Activated CD4-positive, alpha-beta T cell treated with anti-CD3 and anti-CD28 coated beads for 24 hours (primary cell): ENCODE measurements around the gene ATG7.
"Not testable (repeated sequence)": the region's sequence is repeated elsewhere in the genome, so short reads cannot be mapped to it uniquely, and the experiment has no call there.

ENCODE experiments used
- DNase-seq, 2 donors: peaks; one replicate each; pipeline ENCODE4 v3.0.0-alpha.2; 2020; ENCODE audit warnings: low read depth in 2 of 2

ATG7 gene

DNA sequence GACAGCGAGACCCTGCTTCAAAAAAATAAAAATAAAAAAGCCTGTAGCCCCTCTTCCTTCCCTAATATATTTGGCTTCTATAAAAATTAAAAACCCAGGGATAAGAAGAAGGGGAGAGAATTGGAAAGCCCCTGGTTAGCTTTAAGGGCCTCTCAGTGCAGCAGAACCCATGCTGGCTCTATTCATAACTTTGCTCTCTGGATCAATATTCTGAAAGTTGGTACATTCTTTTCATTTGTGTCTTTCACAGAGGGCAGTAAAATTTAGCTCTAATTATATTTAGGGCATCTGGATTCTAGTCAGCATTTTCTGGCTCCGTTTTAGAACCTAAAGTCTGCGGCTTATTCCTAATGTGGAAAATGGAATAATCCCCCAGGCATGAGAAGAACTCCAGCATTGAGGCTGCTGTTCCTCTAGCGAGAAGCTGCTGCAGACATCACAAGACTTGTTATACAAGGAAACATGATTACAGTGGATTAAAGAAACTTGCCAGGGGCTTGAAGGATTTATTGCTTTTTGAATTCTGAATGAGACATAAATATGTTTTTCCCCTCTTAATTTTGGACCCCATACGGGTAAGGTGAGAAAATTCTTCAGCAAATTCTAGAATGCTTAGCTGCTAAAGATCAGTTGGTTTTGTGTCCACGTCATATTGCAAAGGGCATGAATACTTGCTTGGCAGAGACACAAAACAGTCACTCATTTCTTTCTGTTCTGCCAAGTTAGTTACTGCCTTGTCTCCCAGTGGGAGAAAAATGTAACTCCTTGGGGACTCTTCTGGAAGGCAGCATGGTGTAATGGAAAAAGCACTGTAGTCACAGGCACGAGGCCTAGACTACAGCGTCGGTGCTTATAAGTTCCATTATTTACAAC lies 193.8 kb downstream of the ATG7 start:
- DNase-seq = no peak

DNA sequence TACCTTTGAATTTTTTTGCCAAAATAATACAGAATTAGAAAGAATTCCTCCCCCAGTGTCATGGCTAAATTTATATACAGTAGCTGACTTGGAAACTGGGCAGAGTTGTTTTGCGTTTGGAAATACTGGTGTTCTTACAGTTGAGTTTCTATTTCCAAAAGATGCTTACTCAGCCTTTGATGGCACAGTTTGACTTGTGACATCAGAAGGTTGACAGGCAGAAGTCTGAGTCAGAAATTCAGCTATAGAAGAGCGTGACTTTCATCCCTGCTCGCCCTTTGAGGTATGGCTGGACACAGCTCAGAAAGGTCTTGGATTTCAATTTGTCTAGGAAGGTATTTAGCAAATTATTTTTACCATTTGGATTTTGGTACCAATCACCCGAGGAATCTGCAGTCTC lies 195.7 kb downstream of the ATG7 start:
- DNase-seq = no peak

DNA sequence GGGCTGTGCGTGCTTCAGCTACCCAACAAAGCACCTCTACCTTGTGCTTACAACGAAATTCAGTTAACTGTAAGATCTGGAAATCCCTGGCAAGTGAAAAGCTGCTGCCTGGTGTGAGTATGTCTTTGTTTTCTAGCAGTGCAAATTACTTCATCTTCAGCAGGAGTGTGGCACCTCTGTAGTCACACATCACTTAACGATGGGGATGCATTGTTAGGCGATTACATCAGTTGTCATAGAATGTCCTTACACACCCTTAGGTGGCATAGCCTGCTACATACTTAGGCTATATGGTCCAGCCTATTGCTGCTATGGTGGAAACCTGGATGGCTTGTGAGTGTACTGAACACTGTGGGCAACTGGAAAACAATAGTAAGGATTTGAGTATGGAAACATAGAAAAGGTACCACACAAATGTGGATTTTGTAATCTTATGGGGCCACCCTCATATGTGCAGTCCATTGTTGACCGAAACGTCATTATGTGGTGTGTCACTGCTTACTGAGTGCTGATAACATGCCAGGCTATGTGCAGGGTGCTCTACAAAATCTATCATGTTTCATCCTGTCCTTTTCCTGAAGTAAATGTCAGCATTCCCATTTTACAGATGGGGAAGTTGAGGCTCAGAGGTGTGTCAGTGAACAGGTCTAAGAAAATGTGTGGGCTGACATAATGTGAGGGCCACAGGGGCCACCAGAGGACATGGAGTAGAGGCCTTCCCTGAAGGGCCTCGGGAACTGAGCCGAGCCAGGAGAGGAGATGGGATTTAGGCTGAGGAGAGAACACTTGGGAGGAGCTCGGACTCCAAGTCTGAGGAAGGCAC lies 198.0 kb downstream of the ATG7 start:
- no peak for DNase-seq

DNA sequence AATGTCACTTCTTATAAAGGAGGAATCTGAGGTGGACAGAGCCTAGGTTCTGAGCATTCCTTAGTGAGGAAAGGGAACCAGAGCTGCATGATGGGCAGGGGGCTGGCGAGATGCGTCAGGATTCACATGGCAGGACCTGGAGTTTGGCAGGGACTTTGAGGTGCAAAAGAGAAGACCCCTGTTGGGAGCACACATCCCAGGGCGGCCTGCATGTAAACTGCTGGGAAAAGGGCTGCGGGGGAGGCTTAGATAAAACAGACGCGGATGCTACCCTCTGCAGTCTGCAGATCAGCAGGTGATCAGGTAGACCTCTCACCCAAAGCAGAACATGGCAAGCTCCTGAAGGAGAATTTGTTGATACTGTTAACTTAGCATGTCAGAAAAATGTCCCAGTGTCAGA lies 203.1 kb downstream of the ATG7 start:
- DNase-seq = no peak

DNA sequence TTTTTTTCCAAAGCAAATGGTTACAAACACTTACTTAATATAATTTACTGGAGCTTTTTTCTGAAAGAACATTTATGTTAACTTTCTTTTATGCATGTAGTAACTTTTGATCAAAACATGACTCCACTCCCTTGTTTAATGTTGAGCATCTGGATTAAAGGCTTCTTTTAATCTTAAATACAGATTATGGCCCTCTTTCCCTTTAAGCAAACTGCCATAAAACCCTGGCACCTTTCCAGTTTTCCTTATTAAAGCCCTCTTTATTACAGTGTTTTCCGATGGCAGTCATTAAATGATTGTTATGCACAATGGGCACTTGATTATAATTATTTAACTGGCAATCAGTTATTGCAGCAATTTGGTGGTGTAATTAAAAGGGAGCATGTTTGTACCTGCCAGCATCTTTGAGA lies 204.5 kb downstream of the ATG7 start:
- no peak for DNase-seq

DNA sequence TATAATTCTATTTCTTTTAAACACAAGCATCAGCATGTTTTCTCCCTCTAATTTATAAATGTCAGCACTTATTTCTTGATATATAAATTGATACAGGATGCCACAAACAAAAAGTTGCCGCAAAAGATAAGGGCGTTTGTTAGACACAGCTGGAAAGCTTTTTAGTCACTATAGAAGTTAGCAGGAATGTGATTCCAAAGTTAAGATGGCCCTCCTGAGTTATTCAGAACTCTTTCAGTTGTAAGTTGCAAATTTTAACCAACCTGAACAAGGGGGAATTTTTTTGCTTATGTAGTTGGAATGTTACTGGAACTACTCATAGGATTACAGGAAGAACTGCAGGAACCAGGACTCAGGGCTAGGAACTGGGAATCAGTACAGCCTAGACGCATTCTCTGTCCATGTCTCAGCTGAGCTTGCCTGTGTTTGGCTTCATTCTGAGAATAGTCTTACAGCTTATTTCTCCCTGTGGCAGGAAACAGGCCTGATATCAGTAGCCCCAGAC lies 205.3 kb downstream of the ATG7 start:
- DNase-seq = no peak

DNA sequence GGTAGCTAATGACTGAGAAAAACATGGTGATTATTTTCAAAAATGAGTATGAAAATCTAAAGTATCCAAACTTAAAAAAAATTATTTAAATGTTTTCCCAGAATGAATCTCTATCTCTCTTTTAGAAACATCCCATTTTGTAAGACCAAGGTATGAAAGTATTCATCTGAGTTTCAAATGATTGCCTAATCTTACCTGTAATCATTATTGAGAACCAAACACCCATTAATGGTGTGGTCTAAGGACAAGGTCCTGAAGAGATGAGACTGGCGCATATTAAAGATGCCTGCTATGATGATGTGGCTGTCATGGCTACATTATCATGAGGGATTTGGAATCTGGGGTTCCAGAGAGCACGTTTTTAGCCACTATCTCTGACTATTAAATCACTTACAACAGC lies 206.0 kb downstream of the ATG7 start:
- no peak for DNase-seq

DNA sequence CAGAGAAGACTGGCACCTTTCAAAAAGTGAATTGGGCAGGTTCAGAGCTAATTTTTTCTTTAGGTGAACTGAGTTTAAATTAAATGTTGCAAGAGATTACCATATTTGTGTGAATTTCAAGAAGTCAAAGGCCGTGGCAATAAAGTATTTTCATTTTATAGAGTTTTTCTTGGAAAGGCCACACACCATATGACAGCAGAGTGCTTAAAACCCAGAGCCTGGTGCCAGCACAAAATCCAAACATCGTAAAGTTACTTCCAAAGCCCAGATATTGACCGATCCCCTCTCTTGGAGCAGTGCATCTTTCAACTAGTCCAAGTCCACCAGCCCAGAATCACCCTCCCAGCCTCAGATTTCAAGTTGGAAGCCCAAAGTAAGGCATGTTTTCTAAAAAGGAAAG lies 207.0 kb downstream of the ATG7 start:
- no peak for DNase-seq

DNA sequence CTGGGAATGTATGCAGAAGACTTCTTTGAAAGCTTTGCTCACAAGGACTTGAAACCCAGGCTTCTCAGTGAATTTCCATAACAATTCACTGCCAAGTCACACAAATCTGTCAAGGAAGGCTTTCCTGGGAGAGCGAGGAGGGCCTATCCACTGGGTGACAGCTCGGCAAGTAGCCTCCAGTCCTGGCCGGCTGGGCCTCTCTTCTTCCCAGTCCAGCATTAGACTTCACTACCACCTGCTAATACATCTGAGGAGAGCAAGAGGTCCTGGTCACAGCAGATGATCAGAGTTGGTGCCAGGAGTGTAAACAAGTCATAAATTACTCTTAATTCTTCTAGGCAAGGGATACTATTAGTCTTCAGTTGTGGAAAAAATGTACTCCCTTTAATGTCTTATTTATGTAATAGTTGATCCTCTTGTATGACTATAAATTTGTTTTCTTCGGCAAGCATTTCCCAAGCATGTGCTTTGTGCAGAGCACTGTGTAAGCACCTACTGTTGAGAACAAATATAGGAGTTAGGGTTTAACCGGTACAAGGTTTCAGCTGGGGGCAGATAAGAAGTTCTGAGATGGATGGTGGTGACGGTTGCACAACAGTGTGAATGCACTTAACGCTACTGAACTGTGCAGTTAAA lies 208.6 kb downstream of the ATG7 start:
- DNase-seq = no peak

DNA sequence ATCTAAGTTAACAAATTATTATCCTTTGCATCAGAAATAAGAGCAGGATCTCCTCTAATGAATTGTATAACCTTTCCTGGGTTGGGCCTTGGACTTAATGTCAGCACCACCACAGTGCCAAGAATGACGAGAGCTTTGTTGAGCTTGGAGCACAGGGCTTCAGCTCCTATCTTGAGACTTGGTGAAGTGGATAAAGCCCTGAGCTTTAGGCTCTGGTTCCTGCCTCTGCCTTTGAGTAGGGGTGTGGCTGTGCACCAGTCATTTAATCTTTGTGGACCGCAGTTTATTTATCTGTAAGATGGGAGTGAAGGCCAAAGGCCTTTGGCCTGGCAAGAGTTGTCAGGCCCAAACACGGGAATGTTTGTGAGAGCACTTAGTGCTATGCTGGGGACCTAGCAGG lies 209.4 kb downstream of the ATG7 start:
- DNase-seq = no peak

DNA sequence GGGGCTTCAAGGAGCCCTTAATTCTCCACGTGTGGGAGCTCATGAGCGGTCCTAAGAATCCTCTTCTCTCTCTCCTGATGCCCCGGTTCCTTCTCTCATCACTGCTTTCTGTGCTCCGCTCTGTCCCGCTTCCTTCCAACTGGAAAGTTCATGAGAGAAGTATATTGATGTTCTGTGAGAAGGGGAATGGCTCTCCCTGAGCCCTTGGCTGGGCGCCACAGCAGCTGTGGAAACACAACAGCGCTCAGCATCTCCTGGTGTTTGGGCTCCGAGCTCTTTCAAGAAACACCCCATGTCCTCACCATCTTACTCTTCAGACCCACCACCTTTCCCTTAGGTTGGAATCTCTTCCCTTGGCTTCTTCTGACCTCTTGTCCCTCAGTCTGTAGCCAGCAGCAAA lies 209.8 kb downstream of the ATG7 start:
- DNase-seq = no peak

DNA sequence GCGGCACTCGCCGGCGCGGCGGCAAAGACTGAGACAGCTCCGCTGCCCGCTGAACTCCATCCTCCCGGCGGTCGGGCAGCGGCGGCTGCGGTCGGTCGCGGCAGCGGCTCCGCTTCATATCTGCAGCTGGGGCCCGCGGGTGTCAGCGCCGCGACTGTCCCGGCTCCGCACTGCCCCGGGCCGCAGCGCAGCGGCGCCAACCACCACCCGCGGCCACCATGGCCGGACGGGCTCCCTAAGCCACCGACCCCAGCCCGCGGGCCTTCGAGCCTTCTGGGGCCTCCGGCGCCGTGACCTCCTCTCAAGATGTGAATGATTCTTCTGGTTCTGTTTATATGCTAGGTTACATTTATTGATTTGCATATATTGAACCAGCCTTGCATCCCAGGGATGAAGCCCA lies 216.2 kb downstream of the ATG7 start:
- not testable (repeated sequence) for DNase-seq

DNA sequence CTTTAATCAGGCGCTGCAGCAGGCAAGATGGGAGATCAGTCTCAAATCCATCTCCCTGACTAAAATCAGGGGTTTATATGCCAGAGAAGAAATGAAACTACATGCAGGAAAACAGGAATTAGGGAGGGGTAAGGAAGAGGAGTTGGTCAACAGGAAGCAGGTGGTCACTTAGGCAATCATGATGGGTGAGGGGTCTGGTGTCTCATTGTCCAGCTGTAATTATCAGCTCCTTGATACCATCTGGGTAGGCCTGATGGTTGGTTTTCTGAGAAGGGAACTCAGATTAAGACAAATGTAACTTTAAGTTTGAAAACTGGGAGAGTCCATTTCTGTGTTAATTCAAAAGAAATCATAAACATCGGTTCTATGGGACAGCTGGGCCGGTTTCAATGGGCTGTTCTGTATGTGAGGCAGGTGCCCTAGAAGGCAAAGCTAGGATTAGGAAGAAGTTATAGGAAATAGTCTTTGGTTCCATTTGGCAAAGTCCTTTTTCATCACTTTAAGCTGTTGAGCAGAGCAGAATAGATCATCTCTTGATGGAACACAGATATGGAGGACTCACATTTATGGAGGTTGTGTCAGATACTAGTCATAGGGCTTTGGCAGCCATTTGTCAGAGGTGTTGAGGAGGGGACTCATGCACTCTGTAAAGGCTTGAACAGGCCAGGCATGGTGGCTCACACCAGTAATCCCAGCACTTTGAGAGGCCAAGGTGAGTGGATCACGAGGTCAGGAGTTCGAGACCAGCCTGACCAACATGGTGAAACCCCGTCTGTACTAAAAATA lies 222.1 kb downstream of the ATG7 start:
- DNase-seq = no peak

DNA sequence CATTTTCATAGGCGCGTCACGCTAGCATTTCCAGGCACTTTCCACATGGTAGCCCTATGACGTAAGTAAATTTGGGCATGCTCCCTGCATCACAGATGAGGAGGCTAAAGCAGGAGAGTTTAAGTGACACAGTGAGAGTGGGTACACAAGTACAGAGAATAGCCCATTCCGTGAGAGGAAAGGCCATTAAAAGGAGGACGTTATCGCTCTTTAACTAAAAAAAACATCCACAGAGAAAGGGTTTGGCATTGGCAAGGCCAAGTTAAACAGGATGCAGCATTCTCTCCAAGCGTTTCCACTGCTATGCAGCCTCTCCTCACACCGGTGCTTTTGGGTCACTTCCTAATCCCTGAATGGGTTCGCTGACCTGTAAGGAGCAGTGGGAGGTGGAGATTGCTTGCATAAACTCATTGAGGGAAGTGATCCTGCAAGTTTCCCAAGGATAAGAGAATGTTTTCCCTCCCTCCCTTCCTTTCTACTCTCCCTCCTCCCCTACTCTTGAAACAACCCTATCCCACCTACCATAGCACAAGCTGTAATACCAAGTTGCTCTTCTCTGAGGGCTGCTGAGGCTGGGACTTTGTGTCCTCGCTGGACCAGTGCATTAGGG lies 223.9 kb downstream of the ATG7 start:
- DNase-seq = no peak

DNA sequence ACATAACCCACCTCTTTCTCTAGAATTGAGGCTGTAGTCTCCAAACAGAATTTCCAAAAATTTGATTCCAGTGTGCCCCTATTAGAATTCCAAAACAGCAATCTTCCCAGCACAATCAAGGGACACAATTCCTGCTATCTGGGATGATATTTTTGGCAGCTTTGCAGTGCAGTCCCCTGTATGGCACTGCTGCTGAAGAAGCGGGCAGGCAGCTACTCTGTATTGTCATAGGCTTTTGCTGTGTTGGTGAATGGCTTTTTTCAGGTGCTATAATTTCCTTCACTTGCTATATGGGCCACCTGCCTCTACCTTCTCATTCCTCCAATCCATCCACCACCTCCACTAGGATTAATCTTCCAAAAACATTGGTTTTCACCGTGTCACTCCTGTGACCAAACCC lies 226.0 kb downstream of the ATG7 start:
- no peak for DNase-seq

DNA sequence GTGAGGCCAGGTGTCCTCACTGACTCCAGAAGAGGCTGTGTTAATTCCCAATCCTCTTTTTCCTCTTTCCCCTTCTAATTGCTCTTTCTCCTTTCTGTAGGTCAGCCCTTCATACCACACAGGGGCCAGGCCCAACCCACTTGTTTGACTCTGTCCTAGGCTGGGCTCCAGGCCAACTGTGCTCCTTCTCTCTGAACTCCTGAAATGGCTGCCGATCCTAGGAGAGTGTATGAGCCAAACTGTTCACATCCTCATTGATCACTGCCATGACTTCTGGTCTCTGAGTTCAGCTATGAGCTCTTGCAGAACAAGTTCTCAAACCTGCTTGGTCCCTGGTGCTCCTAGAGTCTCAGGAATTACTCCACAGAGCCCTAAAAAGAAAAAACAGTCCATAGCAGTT lies 226.4 kb downstream of the ATG7 start:
- no peak for DNase-seq

DNA sequence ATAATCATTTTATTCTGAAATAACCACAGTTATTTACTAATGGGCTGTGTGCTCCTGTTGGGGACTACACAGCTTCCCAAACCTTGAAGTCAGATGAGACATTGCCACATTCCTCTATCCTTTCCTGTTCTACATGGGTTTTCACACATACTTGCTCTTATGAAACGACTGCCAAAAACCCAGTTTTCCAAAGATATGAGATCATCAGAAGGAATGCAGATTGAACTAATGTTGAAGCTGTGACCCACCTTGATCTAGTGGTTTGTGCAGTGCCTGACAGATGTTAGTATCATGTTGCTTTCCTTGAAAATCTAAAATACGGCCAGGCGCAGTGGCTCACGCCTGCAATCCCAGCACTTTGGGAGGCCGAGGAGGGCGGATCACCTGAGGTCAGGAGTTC lies 226.9 kb downstream of the ATG7 start:
- no peak for DNase-seq

DNA sequence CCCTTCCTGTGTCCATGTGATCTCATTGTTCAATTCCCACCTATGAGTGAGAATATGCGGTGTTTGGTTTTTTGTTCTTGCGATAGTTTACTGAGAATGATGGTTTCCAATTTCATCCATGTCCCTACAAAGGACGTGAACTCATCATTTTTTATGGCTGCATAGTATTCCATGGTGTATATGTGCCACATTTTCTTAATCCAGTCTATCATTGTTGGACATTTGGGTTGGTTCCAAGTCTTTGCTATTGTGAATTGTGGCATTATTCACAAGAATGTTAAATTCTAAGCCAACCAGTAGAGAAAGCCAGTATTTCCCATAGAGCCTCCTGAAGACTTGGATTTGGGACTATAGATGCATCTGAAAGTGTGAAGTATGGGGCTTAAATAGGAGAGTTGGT lies 230.2 kb downstream of the ATG7 start:
- DNase-seq = not testable (repeated sequence)

DNA sequence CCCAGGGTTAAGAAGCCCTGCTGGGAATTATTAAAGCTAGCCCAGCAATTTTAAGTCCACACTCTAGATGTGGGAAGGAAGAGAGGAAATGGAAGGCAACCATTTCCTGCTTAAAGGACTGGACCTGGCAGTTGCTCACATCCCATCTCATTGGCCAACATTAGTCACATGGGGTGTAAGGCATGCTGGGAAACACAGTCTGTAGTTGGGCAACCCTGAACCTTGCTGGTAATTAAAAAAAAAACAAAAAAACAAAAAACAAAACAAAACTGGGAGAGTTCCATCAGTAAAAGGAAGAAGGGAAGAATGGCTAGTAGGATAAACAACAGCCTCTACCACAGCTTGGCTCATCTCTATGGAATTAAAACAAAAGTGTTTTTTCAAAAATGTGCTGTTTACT lies 235.5 kb downstream of the ATG7 start:
- DNase-seq = no peak

DNA sequence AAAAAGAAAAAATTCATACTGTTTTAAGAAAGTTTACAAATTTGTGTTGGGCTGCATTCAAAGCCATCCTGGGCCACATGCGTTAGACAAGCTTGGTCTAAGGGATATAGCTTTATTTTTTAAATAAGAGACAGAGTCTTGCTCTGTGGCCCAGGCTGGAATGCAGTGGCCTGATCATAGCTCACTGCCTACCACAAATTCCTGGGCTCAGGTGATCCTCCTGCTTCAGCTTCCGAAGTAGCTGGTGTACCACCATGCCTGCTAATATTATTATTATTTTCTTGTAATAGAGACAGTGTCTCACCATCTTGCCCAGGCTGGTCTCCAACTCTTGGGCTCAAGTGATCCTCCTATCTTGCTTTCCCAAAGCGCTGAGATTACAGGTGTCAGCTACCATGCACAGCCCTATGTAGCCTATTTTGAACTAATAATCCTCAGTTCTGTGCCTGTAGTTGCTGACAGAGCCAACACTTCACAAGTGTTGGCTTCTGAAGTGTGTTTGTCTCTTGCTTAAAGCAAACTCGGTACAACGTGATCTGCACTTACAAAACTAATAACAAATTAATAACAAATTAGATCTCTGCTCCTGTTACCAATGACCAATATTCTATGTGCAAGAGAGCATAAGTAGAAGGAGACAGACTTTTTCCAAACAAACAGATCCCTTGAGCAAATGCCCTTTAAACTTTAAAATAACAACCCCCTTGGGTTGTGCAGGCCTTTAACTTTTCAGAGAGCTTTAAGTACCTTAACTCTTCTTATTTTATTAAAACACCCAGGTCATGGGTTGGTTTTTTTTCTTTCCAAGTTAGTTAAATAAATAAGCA lies 236.4 kb downstream of the ATG7 start:
- no peak for DNase-seq
